NCI-H460 (cell line): ENCODE results near the gene CDH23. TPM values are rescaled to one million over a fixed set of nuclear protein-coding genes. Genes with fewer than 3 reads are reported as not detected.

Source experiments
- DNase-seq: peaks from one replicate; pipeline ENCODE4 v3.0.0-alpha.2; 2016; ENCODE audit warnings: low read depth; ENCODE audit errors: extremely low read depth
- total RNA-seq: library from RNA; depleted of rRNA; stranded (reverse); fragments of >200 nt; shearing (Covaris generic); gene quantifications from 2 replicates; pipeline ENCODE4 v1.2.3, GENCODE V29; 2014

Gene CDH23
- total RNA-seq, 1 experiment from 2014 or later = under 0.01 TPM

GRCh38 chr10:71462062-71462935 is 65.6 kb downstream of the CDH23 start:
- DNase-seq = no peak

- no peak for DNase-seq
Measured at GRCh38 chr10:71463111-71463510, 66.4 kb downstream of the CDH23 start.

- no peak for DNase-seq
Measured at GRCh38 chr10:71465551-71466252, 69.0 kb downstream of the CDH23 start.

- no peak for DNase-seq
Measured at GRCh38 chr10:71466330-71466729, 69.6 kb downstream of the CDH23 start.

GRCh38 chr10:71467161-71467560 is 70.4 kb downstream of the CDH23 start:
- no peak for DNase-seq

GRCh38 chr10:71467569-71468362 is 71.0 kb downstream of the CDH23 start:
- no peak for DNase-seq

- no peak for DNase-seq
Measured at GRCh38 chr10:71468363-71469094, 71.8 kb downstream of the CDH23 start.

- no peak for DNase-seq
Measured at GRCh38 chr10:71471006-71471405, 74.3 kb downstream of the CDH23 start.

- no peak for DNase-seq
Measured at GRCh38 chr10:71471957-71472365, 75.2 kb downstream of the CDH23 start.

GRCh38 chr10:71472466-71472865 is 75.7 kb downstream of the CDH23 start:
- no peak for DNase-seq

- DNase-seq = no peak
Measured at GRCh38 chr10:71472912-71473311, 76.2 kb downstream of the CDH23 start.

- DNase-seq = no peak
Measured at GRCh38 chr10:71473671-71474599, 77.2 kb downstream of the CDH23 start.

GRCh38 chr10:71474702-71475242 is 78.1 kb downstream of the CDH23 start:
- DNase-seq = no peak

GRCh38 chr10:71475243-71475871 is 78.6 kb downstream of the CDH23 start:
- DNase-seq = no peak

GRCh38 chr10:71476228-71477011 is 79.7 kb downstream of the CDH23 start:
- no peak for DNase-seq

- no peak for DNase-seq
Measured at GRCh38 chr10:71478173-71478572, 81.5 kb downstream of the CDH23 start.

- no peak for DNase-seq
Measured at GRCh38 chr10:71478813-71479365, 82.2 kb downstream of the CDH23 start.
